WERI-Rb-1 (cell line): ENCODE measurements around the gene ST6GALNAC3.

ENCODE experiments used
- DNase-seq: peaks from one replicate; pipeline ENCODE4 v3.0.0-alpha.2; 2020
- H3K27ac ChIP-seq: fragments of 250-450 bp; sonication (Bioruptor Pico); 2 replicates; pipeline ENCODE4 v1.5.1; 2020; ENCODE audit warnings: mild to moderate bottlenecking, moderate library complexity
- H3K27me3 ChIP-seq: fragments of 250-450 bp; sonication (Bioruptor Pico); 2 replicates; pipeline ENCODE4 v1.5.1; 2021; ENCODE audit warnings: mild to moderate bottlenecking, low read depth, moderate library complexity; ENCODE audit not compliant: insufficient read depth, severe bottlenecking
- H3K36me3 ChIP-seq: fragments of 250-450 bp; sonication (Bioruptor Pico); 2 replicates; pipeline ENCODE4 v1.5.1; 2020; ENCODE audit warnings: mild to moderate bottlenecking, moderate library complexity
- H3K4me3 ChIP-seq: 2 replicates; pipeline ENCODE4 v1.5.1; 2011; ENCODE audit warnings: low read depth, mild to moderate bottlenecking, control low read depth, low read length
- H3K9me3 ChIP-seq: fragments of 250-450 bp; sonication (Bioruptor Pico); 2 replicates; pipeline ENCODE4 v1.5.1; 2021; ENCODE audit warnings: mild to moderate bottlenecking, moderate library complexity; ENCODE audit not compliant: severe bottlenecking
- TF ChIP-seq, protein P1 (sequence below): IDR thresholded peaks from 2 replicates; pipeline ENCODE4 v1.5.1; 2011; ENCODE audit warnings: low read depth, mild to moderate bottlenecking, control low read depth, inconsistent platforms, low read length

ST6GALNAC3 gene

DNA sequence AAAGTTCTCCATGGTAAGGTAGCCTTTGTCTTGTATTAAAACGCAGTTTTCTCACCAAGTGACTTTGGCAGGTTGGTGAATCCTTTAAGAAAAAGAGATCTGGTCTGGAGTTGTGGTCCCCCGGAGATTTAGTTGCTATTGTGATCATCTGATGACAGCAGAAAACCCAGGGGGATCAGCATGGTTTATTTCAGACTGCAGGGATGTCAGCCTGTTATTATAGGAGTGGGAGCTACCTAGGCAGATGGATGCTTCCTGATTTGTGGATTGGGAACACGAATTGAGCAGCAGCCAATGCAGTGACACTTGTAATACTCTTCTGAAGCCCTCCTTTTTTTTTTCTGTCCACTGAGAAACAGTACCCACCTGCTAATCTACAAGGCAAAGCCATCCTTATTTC, 150.2 kb downstream of the ST6GALNAC3 start:
- TF ChIP-seq, protein P1, sequence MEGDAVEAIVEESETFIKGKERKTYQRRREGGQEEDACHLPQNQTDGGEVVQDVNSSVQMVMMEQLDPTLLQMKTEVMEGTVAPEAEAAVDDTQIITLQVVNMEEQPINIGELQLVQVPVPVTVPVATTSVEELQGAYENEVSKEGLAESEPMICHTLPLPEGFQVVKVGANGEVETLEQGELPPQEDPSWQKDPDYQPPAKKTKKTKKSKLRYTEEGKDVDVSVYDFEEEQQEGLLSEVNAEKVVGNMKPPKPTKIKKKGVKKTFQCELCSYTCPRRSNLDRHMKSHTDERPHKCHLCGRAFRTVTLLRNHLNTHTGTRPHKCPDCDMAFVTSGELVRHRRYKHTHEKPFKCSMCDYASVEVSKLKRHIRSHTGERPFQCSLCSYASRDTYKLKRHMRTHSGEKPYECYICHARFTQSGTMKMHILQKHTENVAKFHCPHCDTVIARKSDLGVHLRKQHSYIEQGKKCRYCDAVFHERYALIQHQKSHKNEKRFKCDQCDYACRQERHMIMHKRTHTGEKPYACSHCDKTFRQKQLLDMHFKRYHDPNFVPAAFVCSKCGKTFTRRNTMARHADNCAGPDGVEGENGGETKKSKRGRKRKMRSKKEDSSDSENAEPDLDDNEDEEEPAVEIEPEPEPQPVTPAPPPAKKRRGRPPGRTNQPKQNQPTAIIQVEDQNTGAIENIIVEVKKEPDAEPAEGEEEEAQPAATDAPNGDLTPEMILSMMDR = no peak
- no peak overlapping the region for H3K4me3 ChIP-seq
- no peak overlapping the region for H3K27ac ChIP-seq
- no peaks in the 10 kb centered on the region for H3K9me3 ChIP-seq
- no peaks in the 10 kb centered on the region for H3K27me3 ChIP-seq
- H3K36me3 ChIP-seq = no peaks in the 10 kb centered on the region
- no peak for DNase-seq

DNA sequence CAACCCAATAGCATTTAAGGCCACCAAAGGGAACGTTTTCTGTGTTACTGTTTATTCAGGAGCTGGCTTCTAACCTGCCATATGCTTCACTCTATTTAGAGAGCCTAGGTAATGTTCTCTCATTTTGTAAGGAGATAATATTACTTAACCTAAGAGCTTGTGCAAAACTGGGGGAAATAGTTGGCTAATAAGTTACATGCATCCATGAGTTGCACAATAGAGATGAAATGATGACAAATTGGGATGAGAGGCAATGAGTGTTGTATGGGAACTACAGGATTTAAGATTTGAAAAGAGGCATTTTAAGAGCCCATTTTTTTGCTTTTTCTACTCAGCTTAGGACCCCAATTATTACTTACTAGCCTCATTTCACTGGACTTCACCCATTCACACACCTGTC, 151.0 kb downstream of the ST6GALNAC3 start:
- DNase-seq = no peak
- TF ChIP-seq, protein P1 = no peak
- Histone ChIP-seq H3K36me3 (no peaks in the 10 kb centered on the region), H3K27me3 (no peaks in the 10 kb centered on the region), H3K9me3 (no peaks in the 10 kb centered on the region), H3K27ac (no peak overlapping the region), H3K4me3 (no peak overlapping the region)

DNA sequence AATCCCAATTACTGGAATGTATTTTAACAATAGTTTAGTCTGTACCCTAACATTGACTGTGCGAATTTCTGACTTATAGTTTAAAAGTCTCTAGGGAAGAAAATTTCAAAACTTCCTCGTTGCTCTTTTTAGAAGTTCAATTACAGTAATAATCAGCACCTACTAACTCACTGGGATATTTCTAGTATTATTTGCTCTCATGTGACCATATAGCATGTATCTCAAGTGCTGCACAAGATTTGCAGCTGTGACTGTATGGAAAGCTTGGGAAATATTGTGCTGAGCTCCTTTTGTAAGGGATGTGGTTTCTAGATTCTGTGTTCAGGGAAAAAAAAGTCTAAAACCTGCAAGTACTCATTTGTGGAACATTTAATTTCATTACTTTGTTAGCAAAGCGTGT, 153.1 kb downstream of the ST6GALNAC3 start:
- H3K4me3 ChIP-seq = no peak overlapping the region
- no peak for DNase-seq
- TF ChIP-seq, protein P1 = no peak
- no peaks in the 10 kb centered on the region for H3K36me3 ChIP-seq
- no peaks in the 10 kb centered on the region for H3K27me3 ChIP-seq
- no peaks in the 10 kb centered on the region for H3K9me3 ChIP-seq
- no peak overlapping the region for H3K27ac ChIP-seq

DNA sequence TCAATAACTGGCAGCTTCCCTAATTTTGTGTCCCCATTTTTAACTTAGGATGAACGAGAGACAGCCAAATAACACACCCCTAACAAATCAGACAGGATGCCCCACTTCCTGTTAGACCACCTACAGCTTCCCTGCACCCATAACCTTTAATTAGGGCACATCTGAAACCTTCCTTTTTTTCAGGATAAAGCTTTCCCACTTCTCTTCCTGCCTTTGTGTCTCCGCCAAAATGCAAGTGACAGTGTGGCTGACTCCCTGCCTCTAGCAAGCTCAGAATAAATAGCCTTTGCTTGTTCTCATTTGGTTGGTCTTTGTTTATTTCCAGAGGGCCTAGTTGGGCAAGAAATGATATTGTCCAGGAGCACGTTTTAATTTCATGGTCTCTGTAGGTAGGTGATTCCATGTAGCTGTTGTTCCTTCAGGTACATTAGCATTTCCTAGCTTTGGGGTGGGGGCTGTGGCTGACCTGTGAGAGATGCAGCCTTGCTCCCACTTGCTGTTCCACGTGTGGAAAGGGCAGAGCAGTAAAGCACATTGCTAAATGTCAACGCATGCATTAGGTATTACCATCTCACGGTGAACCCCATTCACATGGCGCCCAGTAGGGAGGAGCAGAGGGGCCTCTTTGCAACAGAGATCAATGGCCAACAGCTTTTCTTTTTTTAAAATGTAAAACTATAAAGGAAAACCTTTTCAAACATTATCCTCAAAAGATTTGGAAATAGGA, 154.9 kb downstream of the ST6GALNAC3 start:
- no peaks in the 10 kb centered on the region for H3K9me3 ChIP-seq
- no peak overlapping the region for H3K27ac ChIP-seq
- no peak overlapping the region for H3K4me3 ChIP-seq
- DNase-seq = no peak
- TF ChIP-seq, protein P1 = no peak
- H3K27me3 ChIP-seq = no peaks in the 10 kb centered on the region
- H3K36me3 ChIP-seq = no peaks in the 10 kb centered on the region

DNA sequence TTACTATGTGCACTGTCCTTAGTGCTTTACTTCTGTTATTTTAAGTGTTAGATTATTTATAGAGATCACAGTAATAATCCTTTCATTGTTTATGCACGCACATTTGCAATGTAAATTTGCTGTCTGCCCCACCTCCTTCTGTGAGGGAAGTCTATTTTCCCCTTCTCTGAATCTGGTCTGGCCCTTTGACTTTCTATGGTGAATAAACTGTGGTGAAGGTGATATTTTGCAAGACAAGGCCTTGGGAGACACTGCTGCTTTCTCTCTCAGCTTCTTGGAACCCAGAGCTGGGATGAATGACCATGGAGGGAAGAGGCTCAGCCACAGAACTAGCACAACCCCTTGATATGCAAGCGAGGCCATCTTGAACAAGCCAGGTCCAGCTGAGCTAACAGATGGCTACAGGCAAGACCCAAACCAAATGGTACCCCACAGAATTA, 156.3 kb downstream of the ST6GALNAC3 start:
- DNase-seq = no peak
- Histone ChIP-seq H3K36me3 (no peaks in the 10 kb centered on the region), H3K27me3 (no peaks in the 10 kb centered on the region), H3K9me3 (no peaks in the 10 kb centered on the region), H3K4me3 (no peak overlapping the region), H3K27ac (no peak overlapping the region)
- TF ChIP-seq, protein P1 = no peak

DNA sequence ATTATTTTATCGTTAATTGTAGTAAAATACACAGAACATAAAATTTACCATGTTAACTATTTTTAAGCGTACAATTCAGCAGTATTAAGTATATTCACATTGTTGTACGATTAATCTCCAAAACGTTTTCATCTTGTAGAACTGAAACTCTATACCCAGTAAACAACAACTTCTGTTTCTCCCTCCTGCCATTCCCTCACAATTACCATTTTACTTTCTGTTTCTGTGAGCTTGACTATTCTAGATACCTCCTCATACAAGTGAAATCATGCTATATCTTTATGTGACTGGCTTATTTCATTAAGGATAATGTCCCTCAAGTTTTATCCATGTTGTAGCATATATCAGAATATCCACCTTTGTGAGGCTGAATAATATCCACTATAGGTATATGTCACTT, 156.8 kb downstream of the ST6GALNAC3 start:
- Histone ChIP-seq H3K27ac (no peak overlapping the region), H3K36me3 (no peaks in the 10 kb centered on the region)
- TF ChIP-seq, protein P1 = no peak

More for the DNA sequence above, 156.8 kb downstream of the ST6GALNAC3 start:
- Histone ChIP-seq H3K9me3 (no peaks in the 10 kb centered on the region), H3K4me3 (no peak overlapping the region), H3K27me3 (no peaks in the 10 kb centered on the region)
- no peak for DNase-seq
